ENCODE results near the gene ZNF524. TPM values are rescaled to one million over a fixed set of nuclear protein-coding genes. Genes with fewer than 3 reads are reported as not detected.
A peak's percentile ranks its signal among the peaks of the same experiment; 100 is the strongest.

The ZNF524 gene
- polyA plus RNA-seq, 1 of the 3 experiments (the other 2 are of a cell fraction) = 7.3 TPM

DNA sequence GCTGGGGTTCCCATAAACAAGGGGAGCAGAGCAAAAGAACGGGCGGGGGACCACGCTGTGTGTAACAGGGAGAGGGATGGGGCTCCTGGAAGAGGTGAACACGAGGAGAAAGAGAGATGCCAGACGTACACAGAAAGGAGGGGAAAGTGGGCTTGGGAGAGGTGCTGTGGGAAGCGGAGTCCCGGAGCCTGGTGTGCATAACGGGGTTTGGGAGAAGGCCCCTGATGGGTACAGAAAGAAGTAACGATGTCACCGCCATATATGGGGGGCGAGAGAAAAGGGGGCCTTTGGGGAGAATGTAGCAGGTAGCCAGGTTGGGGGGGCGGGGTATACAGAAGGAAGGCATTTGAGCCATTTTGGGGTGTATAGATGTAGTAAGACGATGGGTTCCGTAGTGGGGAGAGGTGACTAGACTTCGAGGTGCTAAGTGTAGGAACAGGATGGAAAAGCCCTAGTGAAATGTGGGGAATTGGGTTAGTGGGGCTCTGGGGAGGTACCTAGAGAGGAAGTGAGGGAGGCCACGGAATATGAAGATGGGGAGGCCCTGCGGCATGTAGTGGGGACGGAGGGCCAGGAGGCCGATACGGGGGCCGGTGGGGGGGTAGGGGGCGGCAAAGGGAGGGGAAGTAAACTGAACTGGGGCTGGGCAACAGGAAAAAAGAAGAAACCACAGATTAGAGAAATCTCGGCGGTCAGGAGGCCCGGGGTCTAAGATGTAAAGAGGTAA lies 41.5 kb downstream of the ZNF524 start (continued):
- TF ChIP-seq GATA2 (CRISPR knock-in tag; IDR thresholded peaks at IDR 0.05) = no peak

GRCh38 chr19:55642153-55643002 lies 42.3 kb downstream of the ZNF524 start:
- 19% methylated on average over 42 of the region's 65 CpGs for WGBS (ENCODE audit: low lambda C conversion rate)
- no peaks in the 10 kb centered on the region for H3K27me3 ChIP-seq (ENCODE audit: insufficient read depth)
- peak overlapping the region; percentile 53 to 81 for H3K4me3 ChIP-seq (ENCODE audit: low read depth in 2 of 2, low read length in 1 of 2)
- no peaks in the 10 kb centered on the region for H3K9me2 ChIP-seq
- H3K4me2 ChIP-seq = peak overlapping the region; percentile 95
- H3K9ac ChIP-seq = peak overlapping the region; percentile 86; the same call in 1 of the 2 replicates
- no peak overlapping the region for H2AFZ ChIP-seq (ENCODE audit: low read depth)
- TF ChIP-seq NFIC (IDR thresholded peaks at IDR 0.05; ENCODE audit: borderline replicate concordance) (no peak), PBX3 (IDR thresholded peaks at IDR 0.05) (peak; percentile 25), POLR2AphosphoS5 (IDR thresholded peaks at IDR 0.05; ENCODE audit: low read depth, low read length) (peak; percentile 18; the same call in 1 of the 2 replicates)
- no peaks in the 10 kb centered on the region for H3K9me3 ChIP-seq
- peaks cover 41% of the 10 kb centered on the region for H3F3A ChIP-seq (replicated peaks; ENCODE audit: insufficient read depth)
- H3K27ac ChIP-seq (ENCODE audit: low read depth in 2 of 2, low read length in 1 of 2) = peak overlapping the region; percentile 85 to 88
- H3K36me3 ChIP-seq (replicated peaks in 1 of 2; ENCODE audit: control insufficient read depth in 1 of 2, insufficient read depth in 2 of 2, low read length in 1 of 2) = peaks cover 10 to 13% of the 10 kb centered on the region in 2 experiments
- DNase-seq = peak; percentile 47
- peaks cover 91% of the 10 kb centered on the region for H3K79me2 ChIP-seq (ENCODE audit: insufficient read depth)
- ChIA-PET POLR2A (interaction anchor here (0.6 to 1.2 kb wide), 2 partner anchors 12 to 61 kb away, joined by 3 to 4 read pairs; partner anchors contain the start of gene U2AF2), CTCF (interaction anchor here (1.9 to 3.9 kb wide), 3 partner anchors 10 to 29 kb away, joined by 7 to 22 read pairs (median 7); partner anchors contain the start of gene U2AF2)
- peaks cover 18 to 42% of the 10 kb centered on the region in 2 experiments; a peak in 2 of 4 replicates for H3K4me1 ChIP-seq (ENCODE audit: control insufficient read depth in 1 of 2, insufficient read depth in 2 of 2, low read depth in 1 of 2, low read length in 1 of 2)
- H4K20me1 ChIP-seq (ENCODE audit: insufficient read depth) = no peaks in the 10 kb centered on the region

GRCh38 chr19:55643003-55643886 lies 43.2 kb downstream of the ZNF524 start, which contains the start of gene ZNF581:
Gene ZNF581, plus strand, starts transcription at chr19:55643649. Its CDS starts 923 bp downstream, at chr19:55644572.
- WGBS (ENCODE audit: low lambda C conversion rate) = 7% methylated on average over 47 of the region's 56 CpGs
- no peak within 1 kb of the TSS for H2AFZ ChIP-seq (ENCODE audit: low read depth)
- CTCF ChIA-PET = interaction anchor here (1.2 to 3.9 kb wide), 4 partner anchors 11 to 37 kb away, joined by 3 to 22 read pairs (median 7); partner anchors contain the start of gene U2AF2
- peak; percentile 62 for TF ChIP-seq ELF1 (IDR thresholded peaks at IDR 0.05)
- TF ChIP-seq EZH2phosphoT487 (IDR thresholded peaks at IDR 0.05; ENCODE audit: borderline replicate concordance, low read depth) = no peak
- no peak for TF ChIP-seq RAD21 (IDR thresholded peaks at IDR 0.05; ENCODE audit: low read length)
- TF ChIP-seq TCF12 (IDR thresholded peaks at IDR 0.05) = peak; percentile 21; the same call in 1 of the 2 replicates
- TF ChIP-seq, protein P1, sequence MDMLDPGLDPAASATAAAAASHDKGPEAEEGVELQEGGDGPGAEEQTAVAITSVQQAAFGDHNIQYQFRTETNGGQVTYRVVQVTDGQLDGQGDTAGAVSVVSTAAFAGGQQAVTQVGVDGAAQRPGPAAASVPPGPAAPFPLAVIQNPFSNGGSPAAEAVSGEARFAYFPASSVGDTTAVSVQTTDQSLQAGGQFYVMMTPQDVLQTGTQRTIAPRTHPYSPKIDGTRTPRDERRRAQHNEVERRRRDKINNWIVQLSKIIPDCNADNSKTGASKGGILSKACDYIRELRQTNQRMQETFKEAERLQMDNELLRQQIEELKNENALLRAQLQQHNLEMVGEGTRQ (IDR thresholded peaks at IDR 0.05; ENCODE audit: borderline replicate concordance, low read depth, low read length) = no peak
- TF ChIP-seq SIN3A (IDR thresholded peaks at IDR 0.05; ENCODE audit: borderline replicate concordance, low read depth, low read length) = peak; percentile 74; the same call in 1 of the 2 replicates
- TF ChIP-seq MEF2A (IDR thresholded peaks at IDR 0.05; ENCODE audit: borderline replicate concordance, low read depth) = no peak
- 0 out of 2 replicates have a peak, but pooled peaks have one; percentile 38 for TF ChIP-seq ZBTB33 (IDR thresholded peaks at IDR 0.05; ENCODE audit: borderline replicate concordance, low read depth)
- TF ChIP-seq MAX (IDR thresholded peaks at IDR 0.05; ENCODE audit: low read depth) = peak; percentile 86
- TF ChIP-seq CHD2 (IDR thresholded peaks at IDR 0.05; ENCODE audit: low read length, partially characterized antibody) = peak; percentile 79
- TF ChIP-seq FOXJ3 (CRISPR knock-in tag; IDR thresholded peaks at IDR 0.05) = no peak
- 0 out of 2 replicates have a peak, but pooled peaks have one; percentile 46 for TF ChIP-seq POLR2AphosphoS5 (IDR thresholded peaks at IDR 0.05; ENCODE audit: low read depth, low read length)
- TF ChIP-seq RFX5 (IDR thresholded peaks at IDR 0.05; ENCODE audit: low read length) = no peak

More at GRCh38 chr19:55643003-55643886, 43.2 kb downstream of the ZNF524 start, which contains the start of gene ZNF581:
- POLR2A ChIA-PET = interaction anchor here (1.2 kb wide), 1 partner anchor 11 kb away, joined by 4 read pairs; the partner anchor contains the start of gene U2AF2
- Histone ChIP-seq H3K4me2 (peak within 1 kb of the TSS; percentile 95), H3K4me3 (ENCODE audit: low read depth in 2 of 2, low read length in 1 of 2) (peak within 1 kb of the TSS; percentile 53 to 81), H3F3A (replicated peaks; ENCODE audit: insufficient read depth) (peaks cover 42% of the 10 kb centered on the region), H3K36me3 (replicated peaks in 1 of 2; ENCODE audit: control insufficient read depth in 1 of 2, insufficient read depth in 2 of 2, low read length in 1 of 2) (peaks cover 4 to 13% of the 10 kb centered on the region in 2 experiments), H4K20me1 (ENCODE audit: insufficient read depth) (no peaks in the 10 kb centered on the region), H3K27me3 (ENCODE audit: insufficient read depth) (no peaks in the 10 kb centered on the region), H3K27ac (ENCODE audit: low read depth in 2 of 2, low read length in 1 of 2) (peak within 1 kb of the TSS; percentile 85 to 88), H3K9me3 (no peaks in the 10 kb centered on the region), H3K79me2 (ENCODE audit: insufficient read depth) (peaks cover 82% of the 10 kb centered on the region), H3K9me2 (no peaks in the 10 kb centered on the region), H3K4me1 (ENCODE audit: control insufficient read depth in 1 of 2, insufficient read depth in 2 of 2, low read depth in 1 of 2, low read length in 1 of 2) (peaks cover 21 to 43% of the 10 kb centered on the region in 2 experiments; a peak in 2 of 4 replicates), H3K9ac (peak within 1 kb of the TSS; percentile 86)
- DNase-seq = peak; percentile 90
